ENCODE data around the gene IQSEC2. TPM values are rescaled to one million over a fixed set of nuclear protein-coding genes. Genes with fewer than 3 reads are reported as not detected.

The IQSEC2 gene
- polyA plus RNA-seq, 3 donors: 6.5 to 31.2 (median 6.9) TPM

GRCh38 chrX:53265771-53266574, 15.4 kb downstream of the IQSEC2 start:
- Histone ChIP-seq H3K9ac (ENCODE audit: insufficient read depth, low read length, poor library complexity, severe bottlenecking) (no peak overlapping the region), H3K36me3 (replicated peaks in 1 of 2; ENCODE audit: control insufficient read depth in 1 of 2, insufficient read depth in 2 of 2, low read length in 2 of 2) (no peaks in the 10 kb centered on the region), H3K4me2 (replicated peaks; ENCODE audit: extremely low read depth, low read length, poor library complexity, severe bottlenecking) (peak overlapping the region; percentile 33), H3K4me1 (ENCODE audit: control insufficient read depth in 1 of 2, insufficient read depth in 2 of 2, low read length in 2 of 2) (peaks cover 76 to 78% of the 10 kb centered on the region in 2 donors), H3K27me3 (ENCODE audit: control insufficient read depth in 2 of 2, insufficient read depth in 2 of 2, low read length in 2 of 2) (peaks cover 0 to 14% of the 10 kb centered on the region in 2 donors), H2AFZ (ENCODE audit: insufficient read depth, low read depth, low read length, poor library complexity, severe bottlenecking) (no peak overlapping the region), H3K79me2 (ENCODE audit: insufficient read depth, low read length) (no peaks in the 10 kb centered on the region), H3K27ac (ENCODE audit: low read depth in 1 of 2, low read length in 2 of 2) (peak overlapping the region; percentile 60 to 68), H4K20me1 (ENCODE audit: insufficient read depth, low read length) (peaks cover 29% of the 10 kb centered on the region), H3K9me3 (replicated peaks in 1 of 2; ENCODE audit: control insufficient read depth in 1 of 2, insufficient read depth in 1 of 2, low read length in 2 of 2) (no peaks in the 10 kb centered on the region), H3K4me3 (replicated peaks in 1 of 3; ENCODE audit: low read depth in 2 of 3, low read length in 3 of 3) (peak overlapping the region in 1 of 3 experiments; percentile 12)
- peaks cover 62% of the 10 kb centered on the region for H3K4me1 Mint-ChIP-seq
- no peak for TF ChIP-seq CTCF (IDR thresholded peaks at IDR 0.05)
- WGBS (ENCODE audit: insufficient coverage): no CpG with 5 or more reads among the region's 8 CpGs
- peak overlapping the region in 1 of 2 donors; percentile 57 for H3K4me3 Mint-ChIP-seq
- peaks cover 0 to 36% (median 7%) of the 10 kb centered on the region in 3 donors for H3K27me3 Mint-ChIP-seq (ENCODE audit: low read depth in 3 of 3)
- peaks cover 2 to 6% of the 10 kb centered on the region in 2 donors for H3K36me3 Mint-ChIP-seq
- intact Hi-C loops (cut with micrococcal nuclease): no loop called here
- H3K9me3 Mint-ChIP-seq: peaks cover 0 to 3% (median 0%) of the 10 kb centered on the region in 7 donors
- H3K27ac Mint-ChIP-seq: peak overlapping the region; percentile 82 to 94 (median 84)
- DNase-seq: peak; percentile 33 to 61 (median 53)

- H2AFZ ChIP-seq (ENCODE audit: insufficient read depth, low read depth, low read length, poor library complexity, severe bottlenecking): no peak overlapping the region
- H3K4me3 Mint-ChIP-seq: peak overlapping the region in 1 of 2 donors; percentile 51
- peaks cover 67% of the 10 kb centered on the region for H3K4me1 Mint-ChIP-seq
- WGBS (ENCODE audit: insufficient coverage): 61% methylated on average over 2 of the region's 11 CpGs
- H3K4me2 ChIP-seq (replicated peaks; ENCODE audit: extremely low read depth, low read length, poor library complexity, severe bottlenecking): peak overlapping the region; percentile 44
- peaks cover 0 to 3% (median 0%) of the 10 kb centered on the region in 7 donors for H3K9me3 Mint-ChIP-seq
- no peaks in the 10 kb centered on the region for H3K79me2 ChIP-seq (ENCODE audit: insufficient read depth, low read length)
- no peaks in the 10 kb centered on the region for H3K36me3 ChIP-seq (replicated peaks in 1 of 2; ENCODE audit: control insufficient read depth in 1 of 2, insufficient read depth in 2 of 2, low read length in 2 of 2)
- intact Hi-C loops (cut with micrococcal nuclease): no loop called here
- peak overlapping the region; percentile 67 to 92 (median 78) for H3K27ac Mint-ChIP-seq
- peak overlapping the region in 1 of 2 donors; percentile 68 for H3K27ac ChIP-seq (ENCODE audit: low read depth in 1 of 2, low read length in 2 of 2)
- peak overlapping the region in 1 of 3 experiments; percentile 37 for H3K4me3 ChIP-seq (replicated peaks in 1 of 3; ENCODE audit: low read depth in 2 of 3, low read length in 3 of 3)
- TF ChIP-seq CTCF (IDR thresholded peaks at IDR 0.05): no peak
- H3K9me3 ChIP-seq (replicated peaks in 1 of 2; ENCODE audit: control insufficient read depth in 1 of 2, insufficient read depth in 1 of 2, low read length in 2 of 2): no peaks in the 10 kb centered on the region
- peaks cover 24% of the 10 kb centered on the region for H4K20me1 ChIP-seq (ENCODE audit: insufficient read depth, low read length)
- peaks cover 3 to 52% (median 17%) of the 10 kb centered on the region in 3 donors for H3K27me3 Mint-ChIP-seq (ENCODE audit: low read depth in 3 of 3)
- H3K36me3 Mint-ChIP-seq: peaks cover 2 to 19% of the 10 kb centered on the region in 2 donors
- no peak overlapping the region for H3K9ac ChIP-seq (ENCODE audit: insufficient read depth, low read length, poor library complexity, severe bottlenecking)
- peaks cover 77% of the 10 kb centered on the region in 2 donors for H3K4me1 ChIP-seq (ENCODE audit: control insufficient read depth in 1 of 2, insufficient read depth in 2 of 2, low read length in 2 of 2)
- peak; percentile 58 to 85 (median 67) for DNase-seq
- peaks cover 0 to 11% of the 10 kb centered on the region in 2 donors for H3K27me3 ChIP-seq (ENCODE audit: control insufficient read depth in 2 of 2, insufficient read depth in 2 of 2, low read length in 2 of 2)
Observed at GRCh38 chrX:53263597-53264094, 17.7 kb downstream of the IQSEC2 start.

Data from CD14-positive monocyte (primary cell).